SJSA1 (cell line): ENCODE results near the gene NTRK3. TPM values are rescaled to one million over a fixed set of nuclear protein-coding genes. Genes with fewer than 3 reads are reported as not detected.

ENCODE experiments used
- DNase-seq, 2 experiments: peaks; one replicate each; pipeline ENCODE4 v3.0.0-alpha.2; 2015 to 2020; ENCODE audit warnings: low spot score in 2 of 2, low read depth in 1 of 2
- H3K27ac ChIP-seq: fragments of 250-450 bp; sonication (Bioruptor Pico); 2 replicates; pipeline ENCODE4 v1.5.1; 2020; ENCODE audit warnings: mild to moderate bottlenecking, moderate library complexity
- H3K27me3 ChIP-seq: fragments of 250-450 bp; sonication (Bioruptor Pico); replicated peaks from 2 replicates; pipeline ENCODE4 v1.5.1; 2020; ENCODE audit warnings: mild to moderate bottlenecking, moderate library complexity
- H3K36me3 ChIP-seq: fragments of 250-450 bp; sonication (Bioruptor Pico); 2 replicates; pipeline ENCODE4 v1.5.1; 2020; ENCODE audit warnings: mild to moderate bottlenecking
- H3K4me1 ChIP-seq: fragments of 250-450 bp; sonication (Bioruptor Pico); replicated peaks from 2 replicates; pipeline ENCODE4 v1.6.1; 2021; ENCODE audit warnings: mild to moderate bottlenecking
- H3K4me3 ChIP-seq: fragments of 250-450 bp; sonication (Bioruptor Pico); 2 replicates; pipeline ENCODE4 v1.5.1; 2020; ENCODE audit warnings: mild to moderate bottlenecking
- H3K9me3 ChIP-seq: fragments of 250-450 bp; sonication (Bioruptor Pico); replicated peaks from 2 replicates; pipeline ENCODE4 v1.5.1; 2020; ENCODE audit warnings: mild to moderate bottlenecking
- total RNA-seq: library from RNA; depleted of rRNA; stranded (reverse); fragments of >200 nt; shearing (Covaris generic); gene quantifications from 2 replicates; pipeline ENCODE4 v1.2.3, GENCODE V29; 2014

The NTRK3 gene
- total RNA-seq, 1 experiment from 2014 or later = not detected

GRCh38 chr15:88249220-88249619, 7.3 kb downstream of the NTRK3 start:
- H3K4me1 ChIP-seq = no peaks in the 10 kb centered on the region
- H3K4me3 ChIP-seq = no peak overlapping the region
- no peaks in the 10 kb centered on the region for H3K27me3 ChIP-seq
- H3K27ac ChIP-seq = no peak overlapping the region
- no peaks in the 10 kb centered on the region for H3K36me3 ChIP-seq
- no peaks in the 10 kb centered on the region for H3K9me3 ChIP-seq
- no peak for DNase-seq

- no peak for DNase-seq
- H3K36me3 ChIP-seq = no peaks in the 10 kb centered on the region
Observed at GRCh38 chr15:88247914-88248313, 8.6 kb downstream of the NTRK3 start.

GRCh38 chr15:88246666-88247446, 9.7 kb downstream of the NTRK3 start:
- Histone ChIP-seq H3K27ac (no peak overlapping the region), H3K27me3 (no peaks in the 10 kb centered on the region), H3K36me3 (no peaks in the 10 kb centered on the region), H3K4me1 (no peaks in the 10 kb centered on the region), H3K4me3 (no peak overlapping the region), H3K9me3 (no peaks in the 10 kb centered on the region)
- peak; percentile 49 to 61 for DNase-seq

More at GRCh38 chr15:88247914-88248313, 8.6 kb downstream of the NTRK3 start:
- Histone ChIP-seq H3K9me3 (no peaks in the 10 kb centered on the region), H3K4me3 (no peak overlapping the region), H3K4me1 (no peaks in the 10 kb centered on the region), H3K27ac (no peak overlapping the region), H3K27me3 (no peaks in the 10 kb centered on the region)

GRCh38 chr15:88246081-88246480, 10.5 kb downstream of the NTRK3 start:
- Histone ChIP-seq H3K27ac (no peak overlapping the region), H3K4me1 (no peaks in the 10 kb centered on the region), H3K4me3 (no peak overlapping the region), H3K9me3 (no peaks in the 10 kb centered on the region), H3K27me3 (no peaks in the 10 kb centered on the region), H3K36me3 (no peaks in the 10 kb centered on the region)
- no peak for DNase-seq

GRCh38 chr15:88243895-88244787, 12.4 kb downstream of the NTRK3 start:
- Histone ChIP-seq H3K4me1 (no peaks in the 10 kb centered on the region), H3K27me3 (no peaks in the 10 kb centered on the region), H3K4me3 (no peak overlapping the region), H3K9me3 (no peaks in the 10 kb centered on the region), H3K27ac (no peak overlapping the region), H3K36me3 (no peaks in the 10 kb centered on the region)
- peak in 1 of 2 experiments; percentile 20 for DNase-seq

- DNase-seq = no peak
- Histone ChIP-seq H3K27me3 (no peaks in the 10 kb centered on the region), H3K36me3 (no peaks in the 10 kb centered on the region), H3K4me1 (no peaks in the 10 kb centered on the region), H3K27ac (no peak overlapping the region), H3K9me3 (no peaks in the 10 kb centered on the region), H3K4me3 (no peak overlapping the region)
Observed at GRCh38 chr15:88242586-88243555, 13.7 kb downstream of the NTRK3 start.

- H3K4me1 ChIP-seq = no peaks in the 10 kb centered on the region
- no peaks in the 10 kb centered on the region for H3K27me3 ChIP-seq
Observed at GRCh38 chr15:88241461-88241860, 15.1 kb downstream of the NTRK3 start.

GRCh38 chr15:88241060-88241459, 15.5 kb downstream of the NTRK3 start:
- Histone ChIP-seq H3K36me3 (no peaks in the 10 kb centered on the region), H3K4me3 (no peak overlapping the region), H3K4me1 (no peaks in the 10 kb centered on the region), H3K27me3 (no peaks in the 10 kb centered on the region), H3K9me3 (no peaks in the 10 kb centered on the region), H3K27ac (no peak overlapping the region)
- DNase-seq = no peak

More at GRCh38 chr15:88241461-88241860, 15.1 kb downstream of the NTRK3 start:
- no peaks in the 10 kb centered on the region for H3K36me3 ChIP-seq
- H3K9me3 ChIP-seq = no peaks in the 10 kb centered on the region
- DNase-seq = no peak
- no peak overlapping the region for H3K4me3 ChIP-seq
- no peak overlapping the region for H3K27ac ChIP-seq

GRCh38 chr15:88239594-88239993, 16.9 kb downstream of the NTRK3 start:
- no peaks in the 10 kb centered on the region for H3K36me3 ChIP-seq
- no peak overlapping the region for H3K4me3 ChIP-seq
- no peaks in the 10 kb centered on the region for H3K4me1 ChIP-seq
- H3K9me3 ChIP-seq = no peaks in the 10 kb centered on the region
- H3K27me3 ChIP-seq = no peaks in the 10 kb centered on the region
- DNase-seq = no peak
- no peak overlapping the region for H3K27ac ChIP-seq

- Histone ChIP-seq H3K27me3 (no peaks in the 10 kb centered on the region), H3K9me3 (no peaks in the 10 kb centered on the region), H3K36me3 (no peaks in the 10 kb centered on the region), H3K27ac (no peak overlapping the region), H3K4me3 (no peak overlapping the region), H3K4me1 (no peaks in the 10 kb centered on the region)
- no peak for DNase-seq
Observed at GRCh38 chr15:88238618-88239430, 17.7 kb downstream of the NTRK3 start.

GRCh38 chr15:88234711-88235110, 21.8 kb downstream of the NTRK3 start:
- Histone ChIP-seq H3K9me3 (no peaks in the 10 kb centered on the region), H3K27ac (no peak overlapping the region), H3K4me1 (no peaks in the 10 kb centered on the region), H3K36me3 (no peaks in the 10 kb centered on the region), H3K27me3 (no peaks in the 10 kb centered on the region), H3K4me3 (no peak overlapping the region)
- DNase-seq = no peak

GRCh38 chr15:88233921-88234320, 22.6 kb downstream of the NTRK3 start:
- no peaks in the 10 kb centered on the region for H3K27me3 ChIP-seq
- H3K36me3 ChIP-seq = no peaks in the 10 kb centered on the region
- H3K27ac ChIP-seq = no peak overlapping the region
- H3K4me1 ChIP-seq = no peaks in the 10 kb centered on the region
- no peak overlapping the region for H3K4me3 ChIP-seq
- no peaks in the 10 kb centered on the region for H3K9me3 ChIP-seq
- DNase-seq = no peak
